ENCODE results near the gene SRMS.

DNA sequence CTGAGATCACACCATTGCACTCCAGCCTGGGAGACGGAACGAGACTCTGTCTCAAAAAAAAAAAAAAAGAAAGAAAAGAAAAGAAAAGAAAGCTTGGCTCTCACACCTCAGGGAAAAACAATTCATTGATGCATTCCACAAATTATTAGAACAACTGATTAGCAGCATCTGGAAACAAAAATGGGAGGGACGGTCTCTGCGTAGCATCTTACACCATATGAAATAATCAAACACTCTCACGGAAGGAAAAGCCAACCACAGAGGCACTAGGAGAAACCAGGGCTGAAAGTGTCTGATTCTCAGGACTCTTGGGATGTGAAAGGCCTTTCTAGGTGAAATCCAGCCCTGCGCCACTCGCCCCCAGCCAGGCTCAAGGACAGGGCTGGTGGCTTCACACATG is 28.8 kb upstream of the SRMS start:
- TF ChIP-seq CTCF (IDR thresholded peaks at IDR 0.05) (no peak), POLR2A (IDR thresholded peaks at IDR 0.05) (no peak), POLR2AphosphoS5 (IDR thresholded peaks at IDR 0.05; ENCODE audit: insufficient read depth in 1 of 2, low read depth in 1 of 2) (no peak)
